ENCODE measurements around the gene ICA1.

The ICA1 gene

GRCh38 chr7:8228068-8228467 is 33.9 kb downstream of the ICA1 start:
- no peak for DNase-seq (ENCODE audit: low read depth, low spot score)

DNA sequence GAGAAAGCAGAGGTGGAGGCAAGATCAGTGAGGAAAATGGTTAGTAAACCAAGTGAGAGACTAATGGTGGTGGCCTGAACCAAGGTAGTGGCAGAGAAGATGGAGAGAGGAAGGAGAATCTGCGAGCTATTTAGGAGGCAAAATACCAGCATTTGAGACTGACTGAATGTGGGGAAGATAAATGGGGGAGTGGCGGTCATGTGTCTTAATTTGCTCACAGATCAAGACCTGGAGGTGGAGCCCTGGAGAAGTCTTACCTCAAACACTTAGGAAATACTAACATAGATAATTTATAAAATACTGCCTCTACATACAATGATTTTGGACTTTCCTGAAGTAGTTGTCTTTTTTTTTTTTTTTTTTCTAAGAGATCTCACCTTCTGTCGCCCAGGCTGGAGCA is 34.7 kb downstream of the ICA1 start:
- no peak for DNase-seq (ENCODE audit: low read depth, low spot score)

DNA sequence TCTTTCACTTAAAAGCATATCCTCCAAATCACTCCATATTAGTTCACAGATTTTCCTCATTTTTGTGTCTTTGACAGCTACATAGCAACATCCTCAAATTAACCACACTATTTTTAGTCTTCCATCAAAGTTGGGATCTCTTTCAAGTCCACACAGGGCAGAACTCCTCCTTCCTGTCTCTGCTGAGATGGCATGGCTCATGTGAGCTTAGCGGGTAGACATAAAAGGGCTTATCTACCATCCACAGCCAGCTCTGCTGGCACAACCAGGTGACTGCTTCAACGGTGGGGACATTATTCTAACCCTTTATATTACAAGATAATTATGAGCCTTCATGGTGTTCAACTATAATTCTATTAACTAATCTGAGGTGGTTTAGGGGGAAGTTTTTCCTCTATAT is 35.5 kb downstream of the ICA1 start:
- no peak for DNase-seq (ENCODE audit: low read depth, low spot score)

DNA sequence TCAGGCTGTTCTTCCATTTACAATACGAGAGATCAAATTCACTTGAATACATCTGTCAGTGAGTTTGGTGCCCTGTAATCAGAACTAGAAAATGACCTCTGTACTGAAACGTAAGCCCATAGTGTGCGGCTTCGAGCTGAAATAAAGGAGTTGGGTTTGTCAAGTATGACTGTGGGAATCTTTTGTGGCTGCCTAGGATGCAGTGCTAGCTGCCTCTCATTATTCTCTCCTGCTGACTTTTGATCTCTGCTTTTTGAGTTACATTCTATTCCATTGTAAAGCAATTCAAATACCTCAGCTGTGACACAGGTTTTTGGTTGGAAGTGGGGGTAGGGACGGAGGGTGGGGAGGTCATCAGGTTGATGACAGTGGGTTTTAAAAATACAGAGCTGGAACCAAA is 40.4 kb downstream of the ICA1 start:
- peak; percentile 42 for DNase-seq (ENCODE audit: low read depth, low spot score)

- no peak for DNase-seq (ENCODE audit: low read depth, low spot score)
Observed at GRCh38 chr7:8221101-8221495, 40.9 kb downstream of the ICA1 start.

DNA sequence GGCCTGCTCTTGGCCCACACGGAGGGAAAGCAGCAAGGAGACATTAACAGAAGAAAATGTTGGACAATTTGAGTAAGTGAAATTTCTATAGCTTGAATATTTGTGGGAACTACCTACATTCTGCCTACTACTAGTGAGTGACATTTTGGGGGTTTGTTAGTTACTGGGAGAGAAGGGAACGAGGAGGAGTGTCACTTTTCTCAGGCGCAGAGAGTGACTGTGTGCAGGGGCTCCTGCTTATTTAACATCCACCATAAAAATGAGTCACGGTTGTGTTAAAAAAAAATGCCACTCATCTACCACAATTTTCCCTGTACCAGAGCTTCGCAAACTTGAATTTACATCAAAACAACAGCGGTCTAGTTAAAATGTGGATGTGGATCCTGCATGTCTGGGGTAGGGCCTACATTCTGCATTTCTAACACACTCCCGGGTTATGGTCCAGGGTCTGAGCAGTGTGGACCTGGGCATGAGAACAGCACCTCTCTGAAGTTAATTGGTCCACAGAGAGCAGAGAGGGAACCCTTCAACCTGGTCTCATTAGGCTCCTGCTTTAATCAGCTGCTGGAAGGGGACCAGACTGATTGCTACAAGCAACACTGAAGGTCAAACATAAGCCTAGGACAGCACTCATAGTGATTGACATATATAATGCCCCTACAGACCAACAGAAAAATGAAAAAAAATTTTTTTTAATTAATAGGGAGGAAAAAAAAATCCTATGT is 41.4 kb downstream of the ICA1 start:
- DNase-seq (ENCODE audit: low read depth, low spot score) = no peak

GRCh38 chr7:8217200-8218068 is 44.5 kb downstream of the ICA1 start:
- no peak for DNase-seq (ENCODE audit: low read depth, low spot score)

DNA sequence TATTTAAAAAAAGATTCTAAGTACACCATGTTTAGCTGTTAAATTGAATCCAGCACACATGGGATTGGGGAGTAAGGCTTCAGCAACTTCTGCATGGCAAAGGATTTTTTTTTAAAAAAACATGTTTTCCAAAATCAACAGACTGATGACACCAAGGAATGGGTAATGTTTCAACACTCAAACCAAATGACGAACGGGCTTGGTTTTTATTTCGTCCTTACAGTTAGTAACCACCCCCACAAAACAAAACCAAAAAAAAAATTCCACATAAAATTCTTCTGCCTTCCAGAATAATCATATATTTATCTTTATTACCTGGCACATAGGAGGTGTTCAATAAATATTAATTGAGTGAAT is 45.7 kb downstream of the ICA1 start:
- DNase-seq (ENCODE audit: low read depth, low spot score) = no peak

DNA sequence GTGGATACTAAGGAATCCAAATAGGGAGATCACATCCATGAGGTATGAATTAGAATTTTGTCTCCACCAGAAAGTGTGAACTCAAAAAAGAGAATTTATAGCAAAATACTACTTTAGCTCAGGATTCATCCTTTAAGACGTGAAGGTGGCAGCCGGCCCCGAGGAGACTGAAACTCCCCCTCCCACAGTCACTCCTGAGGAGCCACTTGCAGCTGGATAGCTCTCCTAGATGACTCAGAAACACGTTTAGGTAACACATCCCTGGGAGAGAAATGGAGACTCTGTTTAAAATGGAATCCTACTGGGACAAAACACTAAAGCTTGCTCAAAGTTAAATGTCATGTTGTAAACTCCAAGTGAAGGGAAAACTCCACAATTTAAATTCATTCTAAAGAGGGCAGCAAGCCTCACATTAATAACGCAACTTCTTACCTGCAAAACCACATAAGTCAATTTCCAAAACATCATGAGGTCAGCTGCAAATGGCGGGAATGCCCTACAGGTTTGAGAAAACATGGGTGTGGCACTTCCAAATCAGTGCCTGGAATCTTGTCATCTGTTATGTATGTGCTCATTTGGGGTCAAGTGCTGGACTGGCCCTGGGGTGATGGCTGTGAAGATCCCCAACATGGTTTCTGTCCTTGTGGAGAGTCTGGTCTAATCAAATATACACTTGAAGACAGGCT is 46.2 kb downstream of the ICA1 start:
- DNase-seq (ENCODE audit: low read depth, low spot score) = no peak

DNA sequence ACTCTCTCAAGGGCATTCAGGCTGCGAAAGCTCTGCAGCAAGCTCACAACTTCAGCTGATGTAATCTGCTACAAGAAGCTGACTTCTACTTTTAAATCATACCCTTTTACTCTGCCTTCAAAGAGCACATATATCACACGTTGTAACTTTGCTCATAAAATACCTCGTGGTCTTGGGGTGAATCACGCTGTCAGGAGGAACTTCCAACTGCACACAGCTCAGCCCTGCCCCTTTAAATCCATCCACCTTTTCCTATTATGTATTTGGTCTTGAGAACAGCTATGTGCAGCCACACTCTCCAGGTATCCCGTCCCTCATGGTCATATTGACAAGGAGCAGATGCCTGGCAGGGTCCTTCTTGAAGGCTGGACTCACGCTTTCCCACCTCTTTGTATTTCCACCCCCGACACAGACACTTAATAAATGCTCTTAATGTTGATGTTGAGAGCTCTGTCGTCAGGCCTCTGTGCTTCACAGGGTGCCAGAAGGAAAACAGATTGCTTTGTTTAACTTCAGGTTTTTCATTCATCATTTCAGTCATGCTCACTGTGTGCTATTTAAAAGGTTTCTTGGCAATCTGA is 47.6 kb downstream of the ICA1 start:
- DNase-seq (ENCODE audit: low read depth, low spot score) = no peak

GRCh38 chr7:8213381-8213780 is 48.6 kb downstream of the ICA1 start:
- DNase-seq (ENCODE audit: low read depth, low spot score) = no peak

- no peak for DNase-seq (ENCODE audit: low read depth, low spot score)
Observed at GRCh38 chr7:8212638-8213037, 49.3 kb downstream of the ICA1 start.

DNA sequence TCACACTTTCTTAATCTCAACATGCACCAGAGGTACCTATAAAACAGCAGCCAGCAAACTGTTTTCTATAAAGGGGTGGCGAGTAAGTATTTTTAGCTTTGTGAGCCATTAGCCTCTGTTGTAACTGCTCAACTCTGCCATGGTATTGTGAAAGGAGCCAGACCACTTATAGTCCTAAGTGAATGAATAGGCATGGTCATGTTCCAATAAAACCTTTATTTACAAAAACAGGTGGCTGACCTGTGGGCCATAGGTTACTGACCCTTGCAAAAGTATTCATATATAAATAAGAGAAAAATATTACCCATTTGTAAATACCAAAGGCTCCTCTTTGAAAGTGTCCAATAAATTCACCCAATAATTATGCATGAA is 50.3 kb downstream of the ICA1 start:
- DNase-seq (ENCODE audit: low read depth, low spot score) = no peak

GRCh38 chr7:8210845-8211724 is 50.9 kb downstream of the ICA1 start:
- no peak for DNase-seq (ENCODE audit: low read depth, low spot score)

DNA sequence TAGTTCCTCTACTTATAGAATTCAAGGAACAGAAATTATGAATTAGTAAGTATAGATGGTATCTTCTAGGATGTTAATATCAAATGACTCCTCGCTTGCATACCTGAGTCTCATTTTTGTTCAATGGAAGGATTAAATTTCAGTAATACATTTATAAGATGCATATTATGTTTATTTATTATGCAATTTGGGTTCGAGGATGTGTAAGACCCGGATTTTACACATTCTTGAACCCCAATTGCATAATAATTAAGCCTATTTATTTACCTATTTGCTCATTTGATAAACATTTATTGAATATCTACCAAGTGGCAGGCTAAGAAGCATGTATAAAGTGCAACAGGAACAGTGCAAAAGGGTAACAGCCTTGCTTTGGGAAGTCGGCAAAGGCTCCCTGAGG is 52.6 kb downstream of the ICA1 start:
- no peak for DNase-seq (ENCODE audit: low read depth, low spot score)

- DNase-seq (ENCODE audit: low read depth, low spot score) = no peak
Observed at GRCh38 chr7:8208816-8209215, 53.2 kb downstream of the ICA1 start.

DNA sequence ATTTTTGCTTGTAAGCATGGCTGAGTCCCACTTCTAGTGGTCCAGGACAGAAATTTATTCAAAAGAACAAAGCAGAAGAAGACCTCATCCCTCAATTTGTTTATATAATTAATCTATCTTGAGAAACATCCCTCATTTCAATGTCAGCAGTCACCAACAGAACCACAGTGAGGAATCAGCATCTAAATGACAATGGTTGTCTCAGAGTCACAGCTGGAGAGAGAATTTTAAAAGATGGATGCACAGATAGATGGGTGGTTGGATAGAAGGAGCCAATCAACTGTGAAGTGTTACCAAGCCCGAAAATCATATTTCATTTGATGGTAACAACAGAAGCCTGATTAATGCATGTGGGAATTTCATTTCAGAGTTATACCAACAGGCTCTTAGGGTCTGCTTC is 55.0 kb downstream of the ICA1 start:
- DNase-seq (ENCODE audit: low read depth, low spot score) = no peak

DNA sequence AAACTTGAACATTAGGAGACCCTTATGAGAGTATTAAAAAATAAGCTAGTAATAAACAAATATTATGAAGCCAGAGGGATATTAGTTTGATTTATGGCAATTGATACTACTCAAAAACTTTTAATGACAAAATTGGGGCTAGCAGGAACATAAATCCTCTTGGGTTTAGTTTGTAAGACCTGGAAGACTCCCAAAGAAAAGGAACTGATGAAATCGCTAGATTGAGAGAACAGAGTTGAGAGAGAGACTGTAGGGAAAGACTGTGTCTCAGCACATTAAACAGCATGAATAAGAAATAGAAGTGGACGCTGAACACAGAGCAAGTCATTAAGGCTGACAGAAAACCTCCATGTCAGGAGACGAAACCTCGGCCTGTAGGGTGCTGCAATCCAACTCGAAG is 56.4 kb downstream of the ICA1 start:
- no peak for DNase-seq (ENCODE audit: low read depth, low spot score)

DNA sequence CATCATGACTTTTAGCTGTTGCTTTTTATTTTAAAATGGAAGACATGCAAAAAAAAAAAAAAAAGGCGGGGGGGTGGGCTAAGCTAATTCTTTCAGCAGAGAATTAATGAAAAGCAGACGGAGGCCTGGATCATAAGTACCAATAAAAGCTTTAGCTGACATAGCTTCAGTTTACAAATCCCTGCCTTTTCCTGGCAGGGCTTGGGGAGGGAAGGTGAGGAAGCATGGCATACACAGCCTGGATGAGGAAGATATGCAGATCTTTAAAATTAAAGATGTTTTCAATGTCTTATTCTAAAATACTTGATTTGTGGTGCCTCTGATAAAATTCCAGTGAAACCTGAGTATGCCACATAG is 57.0 kb downstream of the ICA1 start:
- DNase-seq (ENCODE audit: low read depth, low spot score) = no peak

GRCh38 chr7:8204339-8205030 is 57.5 kb downstream of the ICA1 start:
- no peak for DNase-seq (ENCODE audit: low read depth, low spot score)
